GM19238 (cell line): ENCODE results near the gene IRF2BPL.

ENCODE experiments used
- DNase-seq: peaks from one replicate; pipeline ENCODE4 v3.0.0; 2011; ENCODE audit warnings: low spot score; ENCODE audit not compliant: insufficient read length

Gene IRF2BPL

GRCh38 chr14:77012193-77012765 lies 16.2 kb downstream of the IRF2BPL start:
- DNase-seq = no peak

GRCh38 chr14:77011245-77011644 lies 17.3 kb downstream of the IRF2BPL start:
- no peak for DNase-seq

DNA sequence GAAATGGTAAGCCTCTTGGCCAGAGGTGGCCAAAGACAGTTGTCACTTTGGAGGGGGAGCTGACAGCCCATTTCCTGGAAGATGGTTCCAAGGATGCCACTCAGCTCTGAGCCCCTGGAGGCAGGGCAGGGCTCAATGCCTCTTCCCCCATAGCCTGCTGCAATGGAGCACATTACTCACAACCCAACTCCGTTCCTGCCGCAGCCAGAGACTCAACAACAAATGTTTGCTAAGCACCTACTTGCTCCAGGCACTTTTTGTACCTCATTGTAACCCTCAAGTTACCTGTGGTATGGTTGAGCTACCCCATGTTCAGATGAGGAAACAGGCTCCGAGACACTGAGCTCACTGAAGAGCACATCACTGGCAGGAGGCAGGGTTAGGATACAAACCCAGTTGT lies 19.5 kb downstream of the IRF2BPL start:
- no peak for DNase-seq

- no peak for DNase-seq
These were observed 20.0 kb downstream of the IRF2BPL start for GRCh38 chr14:77008541-77008940.

DNA sequence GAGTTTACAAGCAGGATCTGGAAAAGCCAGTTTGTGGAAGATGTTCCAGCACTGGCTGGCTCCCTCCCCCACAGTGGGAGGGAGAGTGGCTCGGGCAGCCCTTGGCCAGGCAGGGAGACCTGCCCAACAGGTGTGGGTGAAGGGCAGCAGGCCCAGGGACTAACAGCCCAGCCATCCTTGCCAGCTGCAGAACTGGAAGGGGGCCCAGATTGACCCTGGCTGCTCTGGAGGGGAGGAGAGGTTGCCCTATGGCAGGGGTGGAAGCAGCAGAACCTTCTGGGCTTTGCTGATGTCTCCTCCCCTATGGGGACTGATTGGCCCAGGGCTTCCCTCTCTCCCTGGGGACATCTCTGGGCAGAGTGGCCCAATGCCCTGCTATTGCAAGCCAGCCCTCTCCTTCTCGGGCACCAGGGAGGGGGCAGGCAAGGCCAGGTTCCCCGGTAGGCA lies 20.5 kb downstream of the IRF2BPL start:
- DNase-seq = no peak

DNA sequence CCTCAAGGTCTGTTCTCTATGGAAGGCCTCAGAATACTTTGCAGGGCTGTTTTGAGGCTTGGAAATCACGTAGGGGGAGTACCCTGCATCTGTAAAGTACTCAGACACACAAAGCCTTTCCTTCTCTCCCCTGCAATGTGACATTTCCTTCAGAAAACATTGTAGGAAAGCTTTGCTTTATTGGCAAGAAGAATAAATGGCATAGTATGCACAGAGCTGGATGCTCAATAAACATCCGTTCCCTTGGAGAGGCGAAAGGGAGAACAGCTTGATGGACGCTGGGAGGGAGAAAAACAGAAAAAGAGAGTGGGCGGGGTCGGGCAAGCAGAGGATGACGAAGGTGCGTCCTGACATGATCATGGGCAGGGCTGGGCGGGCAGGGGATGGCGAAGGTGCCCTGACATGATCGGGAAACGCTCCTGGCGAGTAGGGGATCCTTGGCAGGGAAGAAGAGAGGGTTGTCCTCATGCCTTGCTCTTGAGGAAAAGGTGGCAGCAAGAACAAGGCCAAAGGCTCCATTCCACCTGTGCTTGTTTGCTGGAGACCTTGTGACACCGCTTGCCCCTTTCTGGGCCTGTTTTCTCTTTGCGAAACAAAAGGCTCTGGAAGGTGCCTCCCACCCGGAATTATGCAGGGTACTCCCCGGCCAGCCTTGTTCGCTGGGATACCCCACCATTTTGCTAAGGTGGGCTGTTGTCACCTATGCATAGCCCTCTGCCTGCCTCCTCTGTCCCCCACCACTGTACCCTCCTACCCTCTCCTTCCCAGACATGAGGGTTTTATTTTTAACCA lies 21.1 kb downstream of the IRF2BPL start:
- DNase-seq = no peak

DNA sequence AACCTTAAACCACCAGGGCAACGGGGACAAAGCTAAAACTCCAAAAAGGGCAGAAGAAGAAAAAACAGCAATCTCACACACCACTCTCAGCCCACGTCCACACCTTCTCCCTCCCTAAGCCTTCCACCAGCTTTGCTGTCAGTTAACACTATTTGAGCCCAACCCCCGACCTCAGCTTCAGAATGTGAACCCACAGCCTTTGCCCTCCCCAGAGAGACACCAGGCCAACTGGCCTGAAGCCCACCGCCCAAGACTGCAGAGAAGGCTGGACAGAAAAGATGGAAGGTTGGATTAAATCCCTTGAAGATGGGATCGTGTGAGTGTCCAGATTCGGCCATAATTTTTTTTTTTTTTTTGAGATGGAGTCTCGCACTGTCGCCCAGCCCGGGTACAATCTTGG lies 22.4 kb downstream of the IRF2BPL start:
- no peak for DNase-seq

- no peak for DNase-seq
These were observed 22.9 kb downstream of the IRF2BPL start for GRCh38 chr14:77005559-77005958.

DNA sequence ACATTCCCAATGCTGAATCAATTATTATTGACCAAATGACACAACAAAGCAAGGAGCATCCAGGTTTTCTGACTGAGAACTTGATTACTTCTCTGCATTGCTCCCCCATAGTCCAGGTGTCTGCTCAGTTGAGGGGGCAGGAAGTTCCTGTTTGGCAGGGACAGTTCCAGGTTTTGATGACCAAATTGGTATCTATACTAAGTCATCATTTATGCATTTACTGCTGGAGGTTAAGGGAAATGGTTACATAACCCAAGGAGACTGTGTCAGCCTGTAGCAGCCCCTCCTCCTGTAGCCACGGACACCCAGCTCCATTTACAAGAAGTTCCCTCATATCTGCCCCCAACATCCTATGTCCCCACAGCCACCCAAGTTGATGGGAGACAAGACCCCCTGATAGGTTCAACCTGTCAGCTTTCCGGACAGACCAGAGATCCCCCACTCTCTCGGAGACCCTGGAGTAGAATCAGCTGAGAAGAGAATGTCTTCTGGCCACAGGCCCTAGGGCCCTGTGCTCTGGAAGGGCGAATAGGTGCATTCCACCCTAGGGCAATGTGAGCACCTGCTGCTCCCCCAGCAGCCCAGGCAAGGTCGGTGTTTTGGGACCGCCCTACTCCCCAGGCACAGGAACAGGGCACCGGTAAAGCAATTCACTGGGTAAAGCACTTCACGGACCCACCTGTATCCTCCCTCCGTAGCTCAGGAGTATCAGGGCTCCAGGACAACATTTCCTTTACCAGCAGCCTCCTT lies 23.6 kb downstream of the IRF2BPL start:
- DNase-seq = no peak

- DNase-seq = no peak
These were observed 24.4 kb downstream of the IRF2BPL start for GRCh38 chr14:77003960-77004710.

GRCh38 chr14:77002889-77003288 lies 25.6 kb downstream of the IRF2BPL start:
- DNase-seq = no peak

DNA sequence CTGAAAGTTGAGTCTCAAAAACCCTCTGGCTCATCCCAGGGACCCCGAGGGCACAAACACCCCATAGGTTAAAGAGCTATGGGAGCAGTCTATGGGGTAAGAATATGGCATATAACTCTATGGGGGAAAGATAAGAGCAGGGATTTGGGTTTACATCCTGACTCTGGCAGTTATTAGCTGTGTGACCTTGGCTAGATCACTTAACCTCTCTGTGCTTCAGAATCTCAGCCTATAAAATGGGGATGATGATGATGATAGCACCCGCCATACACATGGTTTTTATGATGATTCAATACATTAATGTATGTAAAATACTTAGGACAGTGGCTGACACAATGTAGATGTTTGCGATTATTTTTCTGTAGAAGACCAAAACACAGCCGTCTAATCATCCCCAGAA lies 26.2 kb downstream of the IRF2BPL start:
- no peak for DNase-seq

DNA sequence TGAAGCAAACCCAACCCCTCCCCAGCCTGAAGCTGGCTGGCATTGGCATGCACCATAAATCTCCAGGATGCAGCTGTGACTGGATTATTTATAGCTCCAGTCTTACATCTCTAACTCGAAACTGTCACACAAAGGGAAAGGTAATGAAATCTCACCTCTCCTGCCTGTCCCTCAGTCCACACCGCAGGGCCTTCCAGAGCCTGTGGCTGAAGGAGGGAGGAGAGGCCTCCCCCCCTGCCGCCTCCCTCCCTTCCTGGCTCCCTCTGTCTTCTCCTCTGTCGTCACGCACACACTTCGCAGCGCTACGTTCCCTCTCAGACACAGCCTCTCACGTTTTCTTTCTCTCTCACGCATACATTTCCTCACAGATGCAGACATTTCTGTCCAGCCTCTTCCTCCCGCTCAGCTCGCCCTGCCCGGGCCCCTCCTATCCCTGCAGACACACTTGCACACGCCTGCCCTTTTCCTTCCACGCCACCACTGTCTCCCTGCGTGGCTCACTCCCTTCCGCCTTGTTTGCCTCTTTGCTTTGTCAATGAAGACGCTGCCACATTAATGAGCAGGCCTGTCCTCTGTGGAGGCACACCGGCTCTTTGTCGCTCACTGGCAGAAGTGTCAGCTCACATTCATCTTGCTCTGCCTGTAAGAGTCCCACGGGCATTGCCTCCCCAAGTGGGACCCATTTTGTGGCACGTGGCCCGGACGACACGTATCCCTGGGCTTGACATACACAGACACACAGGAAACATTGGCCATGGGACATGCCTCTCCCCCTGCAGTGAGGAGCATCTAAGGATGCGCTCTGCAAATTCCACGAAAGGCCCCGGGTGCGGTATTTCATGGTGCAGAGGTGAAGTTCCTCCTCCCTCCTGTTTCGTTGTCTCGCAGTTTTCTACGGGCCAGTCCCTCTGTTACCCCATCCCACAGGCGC lies 27.9 kb downstream of the IRF2BPL start:
- DNase-seq = no peak

- DNase-seq = no peak
These were observed 29.6 kb downstream of the IRF2BPL start for GRCh38 chr14:76998910-76999309.

- no peak for DNase-seq
These were observed 31.1 kb downstream of the IRF2BPL start for GRCh38 chr14:76997257-76997970.

- DNase-seq = no peak
These were observed 31.9 kb downstream of the IRF2BPL start for GRCh38 chr14:76996563-76997146.

DNA sequence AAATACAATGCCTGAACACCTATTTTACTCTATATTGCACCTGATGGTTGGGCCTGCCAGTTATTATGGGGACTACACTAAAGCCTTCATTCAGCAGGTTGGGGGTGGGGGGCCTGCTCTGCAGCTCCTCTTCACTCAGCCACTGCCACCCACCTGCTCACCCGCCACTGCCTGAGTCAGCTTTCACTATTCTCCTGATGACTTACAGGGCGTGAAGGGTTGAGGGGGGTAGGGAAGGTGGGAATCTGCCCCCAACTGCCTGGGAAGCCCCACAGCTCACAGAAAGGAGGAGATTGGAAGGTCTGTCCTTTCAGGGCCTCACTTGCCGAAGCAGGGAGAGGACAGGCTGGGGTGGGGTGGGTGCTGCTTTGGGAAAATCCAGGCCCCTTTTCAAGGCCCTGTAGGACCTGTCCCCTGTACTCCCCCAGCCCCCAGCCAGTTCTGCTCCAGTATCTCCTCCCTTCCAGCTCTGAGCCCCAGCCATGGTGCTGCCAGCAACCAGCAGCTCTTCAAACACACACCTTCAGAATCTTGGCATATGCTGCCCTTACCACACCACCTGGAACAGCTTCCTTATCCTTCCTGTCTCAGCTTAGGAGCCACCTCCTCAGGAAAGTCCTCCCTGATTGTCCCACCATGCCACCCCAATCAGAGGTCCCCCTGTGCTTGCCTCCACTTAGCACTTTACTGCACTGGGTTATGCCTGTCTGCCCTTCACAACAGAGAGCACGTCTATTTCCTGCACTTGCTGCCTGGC lies 33.1 kb downstream of the IRF2BPL start:
- DNase-seq = no peak

DNA sequence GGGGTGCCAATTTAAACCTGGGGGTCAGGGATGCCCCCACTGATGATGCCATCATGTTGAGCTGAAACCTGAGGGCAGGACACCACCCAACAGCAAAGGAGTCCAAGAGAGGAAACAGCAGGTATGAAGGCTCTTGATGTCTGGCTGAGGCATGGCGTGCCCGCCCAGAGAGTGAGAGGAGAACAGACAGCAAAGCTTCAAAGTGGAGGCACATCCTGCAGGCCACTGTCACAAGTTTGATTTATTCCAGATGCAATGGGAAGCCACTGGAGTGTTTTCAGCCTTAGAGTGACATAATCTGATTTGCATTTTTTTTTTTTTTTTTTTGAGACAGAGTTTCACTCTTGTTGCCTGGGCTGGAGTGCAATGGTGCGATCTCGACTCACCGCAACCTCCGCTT lies 34.8 kb downstream of the IRF2BPL start:
- DNase-seq = no peak

DNA sequence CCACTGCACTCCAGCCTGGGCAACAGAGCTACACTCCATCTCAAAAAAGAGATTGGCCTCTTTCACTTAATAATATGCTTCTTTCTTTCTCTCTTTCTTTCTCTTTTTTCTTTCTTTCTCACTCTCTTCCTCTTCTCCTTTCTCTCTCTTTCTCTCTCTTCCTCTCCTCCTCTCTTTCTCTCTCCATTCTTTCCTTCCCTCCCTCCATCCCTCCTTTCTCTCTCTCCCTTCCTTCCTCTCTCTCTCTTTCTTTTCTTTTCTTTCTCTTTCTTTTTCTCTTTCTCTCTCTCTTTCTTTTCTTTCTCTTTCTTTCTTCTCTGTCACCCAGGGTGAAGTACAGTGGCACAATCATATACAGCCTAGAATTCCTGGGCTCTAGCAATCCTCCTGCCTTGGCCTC lies 38.4 kb downstream of the IRF2BPL start:
- no peak for DNase-seq
